Nucleus accumbens (tissue), 56 donors: ENCODE data around the gene KIF12.

Experiments used
- DNase-seq, 56 donors: peaks; one replicate each; lab custom pipeline; 2025; lab: John Stamatoyannopoulos, UW

Gene KIF12

GRCh38 chr9:114072184-114073140 lies 26.6 kb downstream of the KIF12 start:
- peak in 31 of 56 donors; percentile 2 to 63 (median 19) for DNase-seq

GRCh38 chr9:114071197-114071795 lies 27.8 kb downstream of the KIF12 start:
- no peak for DNase-seq

GRCh38 chr9:114070188-114071103 lies 28.6 kb downstream of the KIF12 start:
- no peak for DNase-seq

GRCh38 chr9:114069476-114070187 lies 29.5 kb downstream of the KIF12 start:
- no peak for DNase-seq

GRCh38 chr9:114065304-114065703 lies 33.8 kb downstream of the KIF12 start:
- DNase-seq: no peak

GRCh38 chr9:114061830-114062474 lies 37.1 kb downstream of the KIF12 start:
- no peak for DNase-seq

GRCh38 chr9:114061292-114061691 lies 37.8 kb downstream of the KIF12 start:
- no peak for DNase-seq

- DNase-seq: no peak
These were observed 38.4 kb downstream of the KIF12 start for GRCh38 chr9:114060711-114061110.

- DNase-seq: no peak
These were observed 39.0 kb downstream of the KIF12 start for GRCh38 chr9:114060070-114060469.

GRCh38 chr9:114059047-114059803 lies 39.9 kb downstream of the KIF12 start:
- DNase-seq: no peak

GRCh38 chr9:114058688-114059046 lies 40.4 kb downstream of the KIF12 start:
- DNase-seq: no peak

- DNase-seq: no peak
These were observed 41.8 kb downstream of the KIF12 start for GRCh38 chr9:114057161-114057885.

- no peak for DNase-seq
These were observed 42.6 kb downstream of the KIF12 start for GRCh38 chr9:114056527-114056926.

GRCh38 chr9:114055894-114056293 lies 43.2 kb downstream of the KIF12 start:
- no peak for DNase-seq

- DNase-seq: no peak
These were observed 44.0 kb downstream of the KIF12 start for GRCh38 chr9:114055061-114055460.

GRCh38 chr9:114054191-114054690 lies 44.9 kb downstream of the KIF12 start:
- no peak for DNase-seq

GRCh38 chr9:114053246-114054005 lies 45.7 kb downstream of the KIF12 start:
- DNase-seq: no peak
